ENCODE data around the gene AGPAT2.
"Not testable (repeated sequence)": the region's sequence is repeated elsewhere in the genome, so short reads cannot be mapped to it uniquely, and the experiment has no call there.

Gene AGPAT2

DNA sequence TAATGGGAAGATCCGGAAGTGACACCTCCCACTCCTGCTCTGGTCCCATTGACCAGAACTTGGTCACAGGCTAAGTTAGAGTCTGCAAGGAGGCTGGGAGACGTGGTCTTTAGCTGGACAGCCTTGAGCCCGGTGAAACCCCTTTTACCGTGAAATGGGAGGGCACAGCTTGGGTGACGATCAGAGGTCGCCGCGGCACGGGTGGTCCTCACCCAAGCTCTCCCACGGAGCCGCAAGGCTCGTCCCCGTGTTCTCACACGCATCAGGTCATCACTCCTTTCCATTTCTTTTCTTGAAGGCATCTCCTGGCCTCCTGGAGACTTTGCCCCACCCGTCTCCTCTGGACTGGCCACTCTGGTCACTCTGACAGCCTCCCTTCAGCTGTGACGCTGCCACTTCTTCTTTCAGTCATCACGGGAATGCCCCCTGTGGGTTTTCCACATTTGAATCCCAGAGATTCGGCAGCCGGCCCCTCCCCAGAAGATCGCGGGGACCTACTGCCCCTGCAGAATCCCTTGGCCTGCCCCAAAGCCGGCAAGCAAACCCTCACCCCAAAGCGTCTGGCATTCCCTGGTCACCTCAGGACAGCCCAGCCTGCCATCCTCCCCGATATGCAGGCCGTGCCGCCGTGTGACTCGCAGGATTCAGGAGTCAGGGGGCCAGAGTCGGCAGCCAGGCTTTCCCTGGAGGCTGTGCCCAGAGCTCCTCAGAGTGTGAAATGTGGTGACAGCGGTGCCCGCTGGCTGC lies 43.5 kb downstream of the AGPAT2 start:
- DNase-seq: peak; percentile 34

DNA sequence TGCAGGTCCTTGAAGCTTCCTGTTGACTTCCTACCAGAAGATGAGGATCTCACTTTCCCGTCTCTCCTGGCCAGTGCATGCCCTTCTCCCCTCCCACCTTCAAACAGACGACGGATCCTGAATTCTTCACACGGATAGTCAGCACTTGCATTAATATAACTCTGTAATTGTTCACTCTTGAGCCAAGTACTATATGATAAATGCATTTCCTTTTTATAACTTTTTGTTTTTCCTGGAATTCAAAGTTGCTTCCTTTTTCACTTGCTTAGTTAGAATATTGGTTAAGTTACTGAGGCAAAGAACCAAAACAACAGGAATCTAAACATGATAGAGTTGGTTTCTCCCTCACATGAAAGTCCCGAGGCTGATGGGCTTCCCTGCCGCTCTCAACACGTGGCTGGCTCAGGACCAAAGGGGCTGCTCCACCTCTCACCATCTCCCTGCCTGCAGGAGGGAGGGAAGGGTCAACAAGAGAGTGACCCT lies 44.8 kb downstream of the AGPAT2 start:
- peak; percentile 32 for DNase-seq

DNA sequence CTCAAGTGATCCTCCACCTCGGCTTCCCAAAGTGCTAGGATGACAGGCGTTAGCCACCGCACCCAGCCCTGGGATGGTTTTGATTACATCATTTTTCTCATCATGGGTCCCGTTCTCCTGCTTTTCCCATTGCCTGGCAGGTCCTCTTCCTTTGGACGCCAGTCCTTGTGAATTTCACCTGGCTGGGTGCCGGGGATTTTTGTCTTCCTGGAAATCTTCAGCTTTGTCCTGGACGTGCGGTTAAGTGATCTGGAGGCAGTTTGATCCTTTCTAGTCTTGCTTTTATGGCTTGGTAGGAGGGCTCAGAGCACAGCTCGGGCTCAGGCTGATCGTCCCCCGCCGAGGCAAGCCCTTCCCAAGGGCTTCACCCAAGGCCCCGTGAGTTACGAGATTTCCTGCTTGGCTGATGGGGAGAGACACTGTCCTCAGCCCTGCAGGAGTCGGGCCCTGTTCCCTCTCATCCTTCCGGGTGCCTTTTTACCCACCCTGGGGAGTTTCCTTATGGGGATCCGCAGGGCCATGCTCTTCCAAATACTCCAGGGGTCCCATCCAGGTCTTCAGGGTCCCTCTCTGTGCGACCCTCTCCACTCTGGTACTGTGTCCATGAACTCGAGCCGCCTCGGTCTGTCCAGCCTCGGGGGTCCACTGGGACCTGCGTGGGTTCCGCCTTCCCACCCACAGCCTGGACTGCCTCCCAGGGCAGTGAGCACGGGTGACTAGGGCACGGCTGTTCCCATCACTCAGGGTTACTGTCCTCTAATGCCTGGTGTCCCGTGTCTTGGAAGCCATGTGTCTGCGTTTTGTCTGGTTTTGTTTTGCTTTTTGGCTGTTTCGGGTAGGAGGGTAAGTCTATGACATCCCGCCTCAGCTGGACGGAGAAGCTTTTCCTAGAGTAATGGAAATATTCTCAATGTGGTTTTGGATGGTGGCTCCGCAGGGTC lies 46.8 kb downstream of the AGPAT2 start:
- no peak for DNase-seq

DNA sequence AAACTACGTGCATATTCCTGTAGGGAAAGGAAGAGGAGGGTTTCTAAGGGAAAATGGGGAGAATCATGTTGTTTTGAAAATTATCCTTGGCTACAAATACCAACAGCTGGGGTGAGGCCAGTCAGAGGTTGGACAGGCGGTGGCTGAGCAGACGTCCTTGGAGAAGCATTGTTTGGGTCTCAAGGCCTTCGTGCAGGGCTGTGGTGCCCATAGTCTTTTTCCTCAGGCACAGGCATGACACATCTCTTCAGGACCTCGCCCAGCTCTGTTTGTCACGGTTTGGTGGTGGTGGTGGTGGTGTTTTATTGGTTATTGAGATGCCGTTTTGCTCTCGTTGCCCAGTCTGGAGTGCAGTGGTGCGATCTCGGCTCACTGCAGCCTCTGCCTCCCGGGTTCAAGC lies 52.4 kb downstream of the AGPAT2 start:
- DNase-seq: no peak

DNA sequence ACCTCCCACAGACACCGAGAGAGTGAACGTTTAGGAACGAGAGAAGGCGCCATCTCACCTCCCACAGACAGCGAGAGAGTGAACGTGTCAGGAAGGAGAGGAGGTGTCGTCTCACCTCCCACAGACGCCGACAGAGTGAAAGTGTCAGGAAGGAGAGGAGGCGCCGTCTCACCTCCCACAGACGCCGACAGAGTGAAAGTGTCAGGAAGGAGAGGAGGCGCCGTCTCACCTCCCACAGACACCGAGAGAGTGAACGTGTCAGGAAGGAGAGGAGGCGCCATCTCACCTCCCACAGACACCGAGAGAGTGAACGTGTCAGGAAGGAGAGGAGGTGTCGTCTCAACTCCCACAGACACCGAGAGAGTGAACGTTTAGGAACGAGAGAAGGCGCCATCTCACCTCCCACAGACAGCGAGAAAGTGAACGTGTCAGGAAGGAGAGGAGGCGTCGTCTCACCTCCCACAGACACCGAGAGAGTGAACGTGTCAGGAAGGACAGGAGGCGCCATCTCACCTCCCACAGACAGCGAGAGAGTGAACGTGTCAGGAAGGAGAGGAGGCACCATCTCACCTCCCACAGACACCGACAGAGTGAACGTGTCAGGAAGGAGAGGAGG lies 54.7 kb downstream of the AGPAT2 start:
- not testable (repeated sequence) for DNase-seq

DNA sequence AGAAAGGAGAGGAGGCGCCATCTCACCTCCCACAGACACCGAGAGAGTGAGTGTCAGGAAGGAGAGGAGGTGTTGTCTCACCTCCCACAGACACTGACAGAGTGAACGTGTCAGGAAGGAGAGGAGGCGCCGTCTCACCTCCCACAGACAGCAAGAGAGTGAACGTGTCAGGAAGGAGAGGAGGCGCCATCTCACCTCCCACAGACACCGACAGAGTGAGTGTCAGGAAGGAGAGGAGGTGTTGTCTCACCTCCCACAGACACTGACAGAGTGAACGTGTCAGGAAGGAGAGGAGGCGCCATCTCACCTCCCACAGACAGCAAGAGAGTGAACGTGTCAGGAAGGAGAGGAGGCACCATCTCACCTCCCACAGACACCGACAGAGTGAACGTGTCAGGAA lies 55.2 kb downstream of the AGPAT2 start:
- DNase-seq: not testable (repeated sequence)

DNA sequence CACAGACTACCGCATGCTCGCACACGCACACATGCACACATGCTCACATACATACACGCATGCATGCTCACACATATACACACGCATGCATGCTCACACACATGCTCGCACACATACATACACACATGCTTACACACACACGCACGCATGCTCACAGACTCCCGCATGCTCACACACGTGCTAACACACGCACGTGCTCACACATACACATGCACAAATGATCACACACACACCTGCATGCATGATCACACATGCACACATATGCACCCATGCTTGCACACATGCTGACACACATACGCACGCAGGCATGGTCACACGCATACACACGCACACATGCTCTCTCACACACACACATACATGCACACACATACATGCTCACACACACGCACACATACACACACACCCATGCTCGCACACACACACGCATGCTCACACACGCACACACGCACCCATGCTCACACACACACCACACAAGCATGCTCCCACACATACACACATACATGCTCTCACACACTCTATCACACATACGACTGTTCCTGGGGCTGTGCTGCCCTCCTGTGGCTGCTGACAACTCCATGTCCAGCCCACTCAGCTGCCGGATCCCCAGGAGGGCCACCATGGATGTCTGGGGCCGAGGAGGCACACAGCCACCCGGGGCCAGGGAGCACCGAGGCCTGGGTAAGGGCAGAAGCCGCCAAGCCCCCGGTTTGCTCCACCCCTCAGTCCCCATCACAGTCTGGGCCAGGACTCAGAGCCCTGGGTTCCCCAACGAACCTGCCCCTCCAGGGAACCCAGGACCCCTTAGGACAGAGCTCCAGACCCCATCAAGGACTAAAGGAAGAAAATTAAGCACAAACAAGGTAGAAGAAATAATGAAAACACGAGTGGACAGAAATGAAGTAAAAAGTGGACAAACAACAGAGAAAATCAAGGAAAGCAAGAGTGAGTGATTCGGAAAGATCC lies 55.9 kb downstream of the AGPAT2 start:
- peak; percentile 82 for DNase-seq

DNA sequence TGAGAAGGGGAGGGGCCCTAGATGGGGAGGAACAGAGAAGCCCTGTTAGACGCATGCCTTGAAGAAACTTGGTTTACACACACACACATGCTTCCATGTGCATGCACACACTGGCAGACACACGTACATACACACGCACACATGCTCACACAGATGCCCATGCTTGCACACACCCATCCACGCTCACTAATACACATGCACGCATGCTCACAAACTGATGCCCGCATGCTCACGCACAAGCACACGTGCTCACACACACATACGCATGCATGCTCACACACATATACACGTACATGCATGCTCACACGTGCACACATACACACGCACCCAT lies 56.6 kb downstream of the AGPAT2 start:
- no peak for DNase-seq

DNA sequence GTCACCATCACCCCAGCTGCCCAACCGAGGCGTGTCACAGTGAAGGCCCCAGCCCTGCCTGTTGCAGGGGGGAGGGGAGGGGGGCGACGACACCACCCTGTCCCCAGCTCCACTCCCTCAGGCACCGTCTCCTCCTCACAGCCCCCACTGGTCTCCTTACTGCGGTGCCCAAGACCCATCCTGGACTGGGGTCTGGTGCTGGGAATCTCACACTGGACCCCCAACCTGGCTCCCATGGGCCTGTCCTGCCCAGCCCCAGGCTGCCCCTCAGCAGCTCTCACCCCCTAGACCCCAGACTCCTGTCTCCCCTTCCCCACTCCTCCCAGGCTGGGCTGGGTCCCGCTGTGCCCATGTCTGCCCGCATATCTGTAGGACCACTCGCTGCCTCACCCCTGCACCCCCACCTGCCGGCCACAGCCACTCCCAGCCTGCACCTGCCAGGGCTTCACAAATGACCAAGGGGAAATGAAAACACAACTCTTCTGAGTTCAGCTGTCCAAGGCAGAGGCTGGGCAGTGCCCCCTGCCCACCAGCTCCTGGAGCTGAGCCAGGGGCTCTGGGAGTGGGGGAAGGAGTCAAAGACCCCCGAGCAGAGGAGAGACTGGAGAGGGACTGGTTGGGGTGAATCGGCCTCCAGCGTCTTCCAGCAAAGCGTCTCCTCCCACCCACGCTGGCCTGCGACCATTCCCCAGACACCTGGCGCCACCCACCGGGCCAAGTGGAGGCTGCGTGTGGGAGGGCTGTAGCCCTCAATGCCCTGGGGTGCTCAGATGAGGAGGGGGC lies 57.2 kb downstream of the AGPAT2 start:
- DNase-seq: peak; percentile 74

DNA sequence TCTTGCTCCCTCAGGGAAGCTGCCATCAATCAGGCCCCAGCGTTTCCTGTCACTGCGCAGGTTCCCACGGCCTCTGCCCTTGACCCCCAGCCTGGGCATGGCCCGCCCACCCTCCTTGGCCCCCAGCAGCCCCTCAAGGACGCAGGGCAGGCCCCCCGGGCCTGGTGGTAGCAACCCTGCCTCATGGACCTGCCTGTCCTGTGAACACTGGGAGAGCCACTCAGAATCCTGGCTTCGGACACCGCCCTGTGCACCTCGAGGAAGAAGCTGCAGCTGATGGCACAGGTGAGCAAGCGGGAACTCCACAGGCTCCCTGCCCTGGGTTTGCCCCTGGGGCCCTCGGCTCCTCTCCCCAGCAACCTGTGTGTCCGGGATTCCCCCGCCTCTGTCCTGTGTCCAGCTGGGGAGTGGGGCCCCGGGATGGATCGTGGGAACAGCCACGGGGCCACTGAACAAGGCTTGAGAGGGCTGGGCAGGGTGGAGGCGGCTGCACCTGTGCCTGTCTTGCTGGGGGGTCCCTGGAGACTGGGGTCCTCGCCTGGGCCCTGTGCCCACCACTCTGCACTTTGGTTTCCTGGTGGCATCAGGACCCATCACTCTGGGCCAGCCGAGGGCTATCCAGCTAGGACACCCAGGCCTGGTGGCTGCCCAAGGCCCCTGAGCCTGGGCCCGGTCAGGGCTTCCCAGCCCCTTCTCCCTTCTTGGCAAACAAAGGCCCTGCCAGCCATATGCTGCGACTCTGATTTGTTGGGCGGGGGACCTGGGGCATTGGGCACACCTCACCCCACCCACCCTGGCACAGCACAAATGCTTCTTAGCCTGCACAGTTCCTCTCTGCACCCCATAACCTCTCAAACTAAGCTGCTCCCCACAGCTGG lies 58.0 kb downstream of the AGPAT2 start:
- no peak for DNase-seq

DNA sequence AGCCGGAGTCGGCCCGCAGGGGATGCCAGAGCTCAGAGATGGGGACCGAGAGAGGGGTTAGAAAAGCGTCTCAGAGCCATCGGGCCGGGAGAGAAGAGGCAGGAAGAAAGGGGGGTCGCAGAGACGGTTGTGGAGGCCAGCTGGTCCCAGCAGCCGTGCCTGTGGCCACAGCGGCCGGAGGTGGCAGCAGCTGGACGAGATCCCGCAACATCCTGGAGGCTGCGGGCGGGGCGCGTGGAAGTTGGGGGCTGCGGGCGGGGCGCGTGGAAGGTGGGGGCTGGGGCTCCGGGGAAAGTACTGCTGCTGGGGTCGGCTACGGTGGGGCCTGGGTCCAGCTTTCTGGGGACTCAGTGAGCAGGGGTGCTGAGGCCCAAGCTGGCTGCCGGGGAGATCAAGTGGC lies 59.0 kb downstream of the AGPAT2 start:
- DNase-seq: peak; percentile 23

DNA sequence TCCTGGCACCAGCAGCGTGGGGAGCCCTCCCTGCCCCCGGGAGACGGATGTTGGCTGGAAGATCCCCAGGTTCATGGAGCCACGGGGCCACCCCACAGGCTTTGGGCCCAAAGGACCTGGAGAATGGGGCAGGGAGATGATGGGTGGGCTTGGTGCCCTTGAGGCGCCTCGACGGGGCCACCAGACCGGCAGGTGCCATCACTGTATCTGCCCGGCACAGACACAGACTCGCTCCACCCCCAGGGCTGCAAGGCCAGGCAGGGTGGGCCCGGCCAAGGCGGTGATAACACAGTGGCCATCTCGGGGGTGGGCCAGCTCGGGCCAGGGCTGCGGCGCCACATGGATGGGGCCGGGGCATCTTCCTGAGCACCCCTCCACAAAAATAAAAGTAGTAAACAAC lies 59.6 kb downstream of the AGPAT2 start:
- no peak for DNase-seq

DNA sequence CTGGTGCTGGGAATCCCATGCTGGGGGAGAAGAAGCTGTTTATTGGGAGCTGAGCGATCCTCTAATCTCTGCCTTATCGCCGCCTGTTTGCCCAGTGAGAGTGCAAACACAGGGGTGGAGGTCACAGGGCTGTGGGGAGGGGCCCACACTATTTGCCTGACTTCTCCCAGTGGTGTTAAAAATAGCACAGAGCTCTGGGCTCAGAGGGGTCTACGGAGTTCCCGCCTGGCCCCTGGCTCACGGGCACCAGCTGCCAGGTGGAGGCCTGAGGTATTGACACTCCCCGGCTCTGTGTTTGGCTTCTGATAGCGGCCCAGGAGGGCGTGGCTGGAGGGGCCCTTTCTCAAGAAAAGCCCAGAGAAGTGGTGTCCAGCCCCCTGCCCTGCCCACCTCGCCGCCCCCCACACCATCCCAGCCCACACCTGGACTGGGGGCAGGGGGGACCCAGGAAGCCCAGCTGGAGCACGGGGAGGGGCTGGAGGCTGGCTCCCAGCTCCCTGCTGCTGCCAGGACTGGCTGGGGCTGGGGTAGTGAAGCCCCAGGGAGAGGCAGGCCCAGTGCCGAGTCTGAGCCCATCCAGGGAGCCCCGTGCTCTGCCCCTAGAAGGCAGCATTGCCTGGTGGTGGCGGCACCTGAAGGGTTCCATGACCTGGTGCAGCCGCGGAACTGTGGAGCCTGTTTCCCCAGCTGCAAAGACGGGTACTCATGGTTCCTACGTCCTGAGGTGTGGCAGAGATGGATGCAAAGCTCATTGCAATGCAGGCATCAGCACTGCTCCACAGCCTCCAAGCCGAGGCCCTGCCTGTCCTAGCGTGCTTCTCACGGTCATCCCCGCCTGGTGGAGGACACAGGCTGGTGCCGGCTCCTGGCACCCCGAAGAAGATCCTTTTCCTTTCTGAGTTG lies 60.3 kb downstream of the AGPAT2 start:
- no peak for DNase-seq

DNA sequence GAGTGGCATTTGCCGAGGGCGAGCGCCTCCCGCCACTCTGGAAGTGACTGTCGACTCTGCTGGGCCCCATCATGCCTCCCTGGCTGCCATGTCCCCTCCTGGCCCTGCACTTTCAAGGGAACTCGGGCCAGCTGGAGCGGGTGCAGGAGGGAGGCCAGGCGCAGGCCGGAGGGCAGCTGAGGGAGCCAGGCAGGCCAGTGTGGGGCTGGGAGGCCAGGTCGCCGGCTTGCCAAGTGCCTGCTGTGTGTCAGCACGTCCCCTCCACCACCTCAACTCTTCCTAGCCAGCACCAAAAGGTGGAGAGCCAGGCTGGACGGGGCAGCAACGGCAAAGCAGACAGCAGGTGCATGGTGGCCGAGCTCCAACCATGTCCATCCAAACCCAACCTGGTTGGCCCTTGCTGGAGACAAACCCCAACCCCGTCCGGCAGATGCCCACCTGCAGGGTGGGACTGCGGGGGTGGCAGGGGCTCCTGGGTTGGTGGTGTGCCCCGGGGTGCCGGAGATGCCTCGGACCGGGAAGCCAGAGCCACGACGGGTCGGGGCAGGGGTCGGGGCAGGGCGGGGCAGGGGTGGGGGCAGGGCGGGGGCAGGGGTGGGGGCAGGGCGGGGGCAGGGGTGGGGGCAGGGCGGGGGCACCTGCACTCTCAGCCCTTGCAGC lies 61.1 kb downstream of the AGPAT2 start:
- peak; percentile 32 for DNase-seq

DNA sequence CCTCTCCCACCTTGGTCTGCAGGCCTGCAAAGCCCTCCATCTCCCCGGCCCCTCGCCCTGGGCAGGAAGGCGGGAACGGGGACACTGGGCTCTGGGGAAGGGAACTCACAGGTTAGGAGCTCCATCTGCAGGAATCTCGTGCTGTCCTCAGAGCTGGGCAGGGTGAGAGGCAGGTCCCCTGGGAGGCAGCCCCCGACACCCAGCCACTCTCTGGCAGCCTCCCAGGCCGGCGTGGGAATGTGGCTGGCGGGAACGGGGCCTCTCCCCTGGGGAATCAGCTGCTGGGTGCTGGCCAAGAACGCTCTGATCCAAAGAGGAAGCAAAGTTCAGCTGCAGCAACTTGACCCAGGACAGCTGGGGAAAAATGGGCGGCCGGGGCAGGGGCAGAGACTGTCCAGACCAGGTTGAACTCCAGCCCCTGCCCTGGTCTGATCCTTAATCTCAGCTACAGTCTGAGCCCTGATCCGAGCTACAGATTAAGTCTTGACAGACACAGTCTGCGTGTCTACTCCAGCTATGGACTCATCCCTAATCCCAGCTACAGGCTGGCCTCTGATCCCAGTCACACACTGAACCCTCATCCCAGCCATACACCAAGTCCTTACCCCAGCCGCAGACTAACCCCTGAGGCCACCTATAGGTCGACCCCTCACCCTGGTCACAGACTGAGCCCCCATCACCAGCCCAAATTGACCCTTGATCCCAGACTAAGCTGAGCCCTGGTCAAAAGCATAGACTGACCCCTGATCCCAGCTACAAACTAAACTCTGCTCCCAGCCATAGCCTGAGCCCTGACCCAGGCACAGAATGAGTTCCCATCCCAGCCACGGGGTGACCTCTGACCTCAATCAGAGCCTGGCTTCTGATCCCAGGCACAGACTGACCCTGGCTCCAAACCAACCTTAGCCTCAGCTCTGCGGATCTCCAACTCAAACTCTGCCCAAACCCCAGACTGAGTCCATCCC lies 61.9 kb downstream of the AGPAT2 start:
- peak; percentile 75 for DNase-seq

DNA sequence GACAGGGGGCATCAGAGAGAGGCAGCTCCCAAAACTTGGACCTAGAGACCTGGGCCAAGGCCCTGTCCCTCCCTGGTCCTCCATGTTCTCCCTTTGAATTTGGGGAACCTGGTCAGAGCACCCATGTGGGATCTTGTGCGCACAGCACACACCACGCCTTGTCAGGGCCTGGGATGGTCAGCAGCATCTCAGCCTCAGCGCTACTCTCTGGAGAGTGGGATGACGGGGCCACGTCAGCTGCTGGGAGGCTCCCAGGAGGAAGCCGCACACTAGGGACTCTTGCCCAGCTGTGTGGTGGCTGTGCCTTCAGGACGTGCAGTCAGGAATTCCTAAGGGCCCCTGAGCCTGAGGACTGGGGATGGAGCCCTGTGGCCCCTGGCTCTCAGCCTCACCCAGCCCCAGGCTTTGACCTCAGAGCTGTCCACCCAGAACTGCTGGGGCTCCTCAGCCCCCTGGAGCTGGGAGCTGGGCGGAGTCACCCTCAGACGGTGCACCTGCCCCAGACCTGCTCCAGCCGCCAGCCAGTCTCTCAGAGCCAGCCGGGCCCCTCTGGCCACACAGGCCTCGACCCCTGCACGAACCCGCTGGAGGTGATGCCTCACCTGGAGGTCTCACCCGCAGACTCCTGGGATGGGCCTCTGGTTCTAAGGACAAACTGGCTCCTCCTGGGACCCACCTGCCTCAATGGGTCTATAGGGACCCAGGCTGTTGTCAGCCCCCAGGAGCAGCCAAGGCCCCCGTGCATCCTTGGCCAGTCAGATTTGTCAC lies 62.9 kb downstream of the AGPAT2 start:
- DNase-seq: peak; percentile 29

DNA sequence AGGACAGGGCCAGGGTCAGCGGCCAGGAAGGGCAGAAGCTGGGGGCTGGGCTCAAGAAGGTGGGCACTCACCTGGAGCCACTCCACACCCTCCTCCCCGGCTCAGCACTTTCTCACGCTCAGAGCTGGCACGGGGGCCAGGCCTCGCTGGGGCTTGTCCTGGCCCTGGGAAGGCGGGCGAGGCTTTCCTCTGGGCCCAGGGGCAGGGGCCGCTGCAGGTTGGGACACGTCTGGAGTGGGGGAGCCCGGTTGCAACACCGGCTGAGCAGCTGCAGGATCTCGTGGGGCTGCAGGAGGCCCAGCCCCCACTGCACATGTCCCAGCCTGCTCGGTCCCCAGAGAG lies 63.4 kb downstream of the AGPAT2 start:
- DNase-seq: peak; percentile 29

Data from left hindlimb (tissue), 1 donor.